ENCODE measurements around the gene SFSWAP.

The SFSWAP gene

GRCh38 chr12:131779027-131779426 is 68.1 kb downstream of the SFSWAP start:
- Histone ChIP-seq H3K27me3 (ENCODE audit: control insufficient read depth, insufficient read depth, low read length) (no peaks in the 10 kb centered on the region), H3K9ac (ENCODE audit: low read depth, low read length) (no peak overlapping the region), H3K27ac (ENCODE audit: low read depth, low read length) (no peak overlapping the region), H3K4me3 (ENCODE audit: low read depth, low read length) (no peak overlapping the region), H3K4me1 (ENCODE audit: control insufficient read depth, insufficient read depth, low read length) (peaks cover 20% of the 10 kb centered on the region), H3K9me3 (ENCODE audit: control insufficient read depth, insufficient read depth, low read length) (no peaks in the 10 kb centered on the region), H3K36me3 (ENCODE audit: control insufficient read depth, insufficient read depth, low read length) (peaks cover 43% of the 10 kb centered on the region)

- no peaks in the 10 kb centered on the region for H3K9me3 ChIP-seq (ENCODE audit: control insufficient read depth, insufficient read depth, low read length)
- H3K27ac ChIP-seq (ENCODE audit: low read depth, low read length) = no peak overlapping the region
- H3K4me3 ChIP-seq (ENCODE audit: low read depth, low read length) = no peak overlapping the region
- H3K4me1 ChIP-seq (ENCODE audit: control insufficient read depth, insufficient read depth, low read length) = peaks cover 24% of the 10 kb centered on the region
- H3K27me3 ChIP-seq (ENCODE audit: control insufficient read depth, insufficient read depth, low read length) = no peaks in the 10 kb centered on the region
- no peak overlapping the region for H3K9ac ChIP-seq (ENCODE audit: low read depth, low read length)
- peaks cover 57% of the 10 kb centered on the region for H3K36me3 ChIP-seq (ENCODE audit: control insufficient read depth, insufficient read depth, low read length)
Measured at GRCh38 chr12:131782061-131782460, 71.2 kb downstream of the SFSWAP start.

DNA sequence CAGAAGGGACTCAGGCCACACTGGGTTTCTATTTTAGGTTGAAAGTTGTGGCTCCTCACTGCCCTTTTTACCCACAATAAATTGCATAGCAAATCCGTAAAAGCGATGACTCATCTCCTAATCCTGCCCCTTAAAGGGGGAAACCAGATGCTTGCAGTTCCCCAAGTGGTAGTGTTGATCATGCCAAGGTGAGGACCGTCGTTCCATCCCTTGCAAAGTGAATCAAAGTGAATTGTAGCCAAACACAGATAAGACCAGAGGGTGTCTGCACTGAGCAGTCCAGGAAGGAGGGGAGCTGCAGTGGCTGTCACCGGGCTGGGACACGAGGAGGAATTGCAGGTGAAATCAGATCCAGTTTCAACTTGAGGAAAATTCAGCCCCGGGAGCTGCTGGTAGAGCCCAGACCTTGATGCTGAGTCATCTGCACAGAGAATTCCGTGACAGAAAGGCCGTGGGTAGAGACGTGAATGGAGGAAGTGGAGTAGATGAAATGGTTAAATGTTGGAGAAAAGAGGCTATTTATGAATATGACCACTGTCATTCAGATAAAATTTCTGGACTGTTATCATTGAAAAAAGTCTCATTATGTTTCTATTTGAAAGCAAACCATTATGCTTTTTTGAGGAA is 73.1 kb downstream of the SFSWAP start:
- no peak overlapping the region for H3K4me3 ChIP-seq (ENCODE audit: low read depth, low read length)
- no peak overlapping the region for H3K9ac ChIP-seq (ENCODE audit: low read depth, low read length)
- H3K27me3 ChIP-seq (ENCODE audit: control insufficient read depth, insufficient read depth, low read length) = no peaks in the 10 kb centered on the region
- H3K9me3 ChIP-seq (ENCODE audit: control insufficient read depth, insufficient read depth, low read length) = no peaks in the 10 kb centered on the region
- H3K27ac ChIP-seq (ENCODE audit: low read depth, low read length) = peak overlapping the region; percentile 76
- H3K36me3 ChIP-seq (ENCODE audit: control insufficient read depth, insufficient read depth, low read length) = peaks cover 62% of the 10 kb centered on the region
- H3K4me1 ChIP-seq (ENCODE audit: control insufficient read depth, insufficient read depth, low read length) = peaks cover 24% of the 10 kb centered on the region

DNA sequence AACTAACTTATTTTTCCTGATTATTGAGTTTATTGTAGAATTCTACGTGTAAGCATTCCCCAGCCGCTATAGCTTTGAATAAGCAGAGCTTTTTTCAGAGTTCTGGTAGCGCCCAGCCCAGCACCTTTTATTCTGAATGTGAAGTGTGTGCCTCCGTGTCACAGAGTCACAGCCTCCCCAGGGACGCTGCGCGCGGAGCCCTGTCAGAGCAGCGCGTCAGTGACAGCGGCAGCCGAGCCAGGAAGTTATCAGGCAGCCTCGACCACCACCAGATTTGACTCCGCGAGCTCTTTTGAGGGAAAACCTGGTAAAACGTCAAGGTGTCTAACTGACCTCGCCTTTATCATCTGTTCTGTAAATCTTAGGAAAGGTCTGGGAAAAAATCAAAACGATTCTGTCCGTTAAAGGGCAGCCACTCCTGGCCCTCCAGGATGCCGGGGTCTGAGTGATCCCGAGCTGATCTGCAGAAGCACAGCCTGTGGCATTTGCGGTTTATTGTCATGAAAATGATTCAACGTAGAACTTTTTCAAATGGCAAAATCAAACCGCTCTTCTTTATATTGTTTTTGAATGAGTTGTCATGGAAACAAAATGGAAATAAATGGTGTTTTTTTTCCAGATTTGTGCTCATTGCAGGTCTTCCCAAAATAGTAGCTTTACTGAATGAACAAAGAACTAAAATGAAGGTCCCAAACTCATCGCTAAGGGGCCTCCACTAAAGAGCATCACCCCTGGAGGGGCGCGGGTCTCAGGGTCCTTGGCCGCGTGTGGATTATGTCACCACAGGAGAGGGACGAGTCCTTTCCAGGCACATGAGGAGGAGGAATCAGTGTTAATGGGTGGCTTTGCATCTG is 74.2 kb downstream of the SFSWAP start:
- Histone ChIP-seq H3K27me3 (ENCODE audit: control insufficient read depth, insufficient read depth, low read length) (no peaks in the 10 kb centered on the region), H3K9me3 (ENCODE audit: control insufficient read depth, insufficient read depth, low read length) (no peaks in the 10 kb centered on the region), H3K9ac (ENCODE audit: low read depth, low read length) (no peak overlapping the region), H3K4me3 (ENCODE audit: low read depth, low read length) (no peak overlapping the region), H3K27ac (ENCODE audit: low read depth, low read length) (peak overlapping the region; percentile 76), H3K4me1 (ENCODE audit: control insufficient read depth, insufficient read depth, low read length) (peaks cover 24% of the 10 kb centered on the region), H3K36me3 (ENCODE audit: control insufficient read depth, insufficient read depth, low read length) (peaks cover 59% of the 10 kb centered on the region)

- no peak overlapping the region for H3K9ac ChIP-seq (ENCODE audit: low read depth, low read length)
- peak overlapping the region; percentile 76 for H3K27ac ChIP-seq (ENCODE audit: low read depth, low read length)
- H3K4me1 ChIP-seq (ENCODE audit: control insufficient read depth, insufficient read depth, low read length) = peaks cover 24% of the 10 kb centered on the region
- H3K36me3 ChIP-seq (ENCODE audit: control insufficient read depth, insufficient read depth, low read length) = peaks cover 58% of the 10 kb centered on the region
- no peak overlapping the region for H3K4me3 ChIP-seq (ENCODE audit: low read depth, low read length)
- H3K27me3 ChIP-seq (ENCODE audit: control insufficient read depth, insufficient read depth, low read length) = no peaks in the 10 kb centered on the region
- H3K9me3 ChIP-seq (ENCODE audit: control insufficient read depth, insufficient read depth, low read length) = no peaks in the 10 kb centered on the region
Measured at GRCh38 chr12:131785763-131786330, 75.0 kb downstream of the SFSWAP start.

GRCh38 chr12:131786331-131786730 is 75.4 kb downstream of the SFSWAP start:
- no peak overlapping the region for H3K27ac ChIP-seq (ENCODE audit: low read depth, low read length)
- H3K9ac ChIP-seq (ENCODE audit: low read depth, low read length) = no peak overlapping the region
- no peak overlapping the region for H3K4me3 ChIP-seq (ENCODE audit: low read depth, low read length)
- H3K4me1 ChIP-seq (ENCODE audit: control insufficient read depth, insufficient read depth, low read length) = peaks cover 24% of the 10 kb centered on the region
- no peaks in the 10 kb centered on the region for H3K27me3 ChIP-seq (ENCODE audit: control insufficient read depth, insufficient read depth, low read length)
- peaks cover 57% of the 10 kb centered on the region for H3K36me3 ChIP-seq (ENCODE audit: control insufficient read depth, insufficient read depth, low read length)
- H3K9me3 ChIP-seq (ENCODE audit: control insufficient read depth, insufficient read depth, low read length) = no peaks in the 10 kb centered on the region

- Histone ChIP-seq H3K4me1 (ENCODE audit: control insufficient read depth, insufficient read depth, low read length) (peaks cover 24% of the 10 kb centered on the region), H3K27me3 (ENCODE audit: control insufficient read depth, insufficient read depth, low read length) (no peaks in the 10 kb centered on the region), H3K36me3 (ENCODE audit: control insufficient read depth, insufficient read depth, low read length) (peaks cover 56% of the 10 kb centered on the region), H3K9me3 (ENCODE audit: control insufficient read depth, insufficient read depth, low read length) (no peaks in the 10 kb centered on the region), H3K4me3 (ENCODE audit: low read depth, low read length) (no peak overlapping the region), H3K9ac (ENCODE audit: low read depth, low read length) (no peak overlapping the region), H3K27ac (ENCODE audit: low read depth, low read length) (no peak overlapping the region)
Measured at GRCh38 chr12:131787143-131787660, 76.3 kb downstream of the SFSWAP start.

DNA sequence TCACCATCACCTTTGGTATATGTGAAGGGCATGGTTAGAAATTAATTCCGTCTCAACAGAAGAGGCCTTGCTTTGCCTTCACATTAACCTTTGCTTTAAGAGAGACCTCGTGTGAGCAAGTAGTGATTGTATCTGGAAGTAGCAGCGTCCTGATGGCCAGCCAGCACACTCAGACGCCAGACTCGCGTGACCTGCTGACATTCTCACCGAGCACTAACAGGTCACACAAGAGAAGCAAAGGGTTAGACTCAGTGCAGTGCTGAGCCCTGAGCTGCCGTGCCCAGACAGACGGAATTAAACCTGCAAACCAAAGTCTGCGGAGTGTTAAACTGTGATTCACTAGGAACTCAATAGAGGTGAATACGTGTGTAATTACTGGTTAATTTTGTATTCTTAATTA is 77.2 kb downstream of the SFSWAP start:
- Histone ChIP-seq H3K4me1 (ENCODE audit: control insufficient read depth, insufficient read depth, low read length) (peaks cover 24% of the 10 kb centered on the region), H3K27me3 (ENCODE audit: control insufficient read depth, insufficient read depth, low read length) (no peaks in the 10 kb centered on the region), H3K36me3 (ENCODE audit: control insufficient read depth, insufficient read depth, low read length) (peaks cover 59% of the 10 kb centered on the region), H3K4me3 (ENCODE audit: low read depth, low read length) (no peak overlapping the region), H3K27ac (ENCODE audit: low read depth, low read length) (no peak overlapping the region), H3K9me3 (ENCODE audit: control insufficient read depth, insufficient read depth, low read length) (no peaks in the 10 kb centered on the region), H3K9ac (ENCODE audit: low read depth, low read length) (no peak overlapping the region)

- H3K4me3 ChIP-seq (ENCODE audit: low read depth, low read length) = no peak overlapping the region
- H3K36me3 ChIP-seq (ENCODE audit: control insufficient read depth, insufficient read depth, low read length) = peaks cover 59% of the 10 kb centered on the region
- no peak overlapping the region for H3K27ac ChIP-seq (ENCODE audit: low read depth, low read length)
- no peaks in the 10 kb centered on the region for H3K27me3 ChIP-seq (ENCODE audit: control insufficient read depth, insufficient read depth, low read length)
- peaks cover 14% of the 10 kb centered on the region for H3K4me1 ChIP-seq (ENCODE audit: control insufficient read depth, insufficient read depth, low read length)
- H3K9me3 ChIP-seq (ENCODE audit: control insufficient read depth, insufficient read depth, low read length) = no peaks in the 10 kb centered on the region
- H3K9ac ChIP-seq (ENCODE audit: low read depth, low read length) = no peak overlapping the region
Measured at GRCh38 chr12:131789638-131790037, 78.7 kb downstream of the SFSWAP start.

DNA sequence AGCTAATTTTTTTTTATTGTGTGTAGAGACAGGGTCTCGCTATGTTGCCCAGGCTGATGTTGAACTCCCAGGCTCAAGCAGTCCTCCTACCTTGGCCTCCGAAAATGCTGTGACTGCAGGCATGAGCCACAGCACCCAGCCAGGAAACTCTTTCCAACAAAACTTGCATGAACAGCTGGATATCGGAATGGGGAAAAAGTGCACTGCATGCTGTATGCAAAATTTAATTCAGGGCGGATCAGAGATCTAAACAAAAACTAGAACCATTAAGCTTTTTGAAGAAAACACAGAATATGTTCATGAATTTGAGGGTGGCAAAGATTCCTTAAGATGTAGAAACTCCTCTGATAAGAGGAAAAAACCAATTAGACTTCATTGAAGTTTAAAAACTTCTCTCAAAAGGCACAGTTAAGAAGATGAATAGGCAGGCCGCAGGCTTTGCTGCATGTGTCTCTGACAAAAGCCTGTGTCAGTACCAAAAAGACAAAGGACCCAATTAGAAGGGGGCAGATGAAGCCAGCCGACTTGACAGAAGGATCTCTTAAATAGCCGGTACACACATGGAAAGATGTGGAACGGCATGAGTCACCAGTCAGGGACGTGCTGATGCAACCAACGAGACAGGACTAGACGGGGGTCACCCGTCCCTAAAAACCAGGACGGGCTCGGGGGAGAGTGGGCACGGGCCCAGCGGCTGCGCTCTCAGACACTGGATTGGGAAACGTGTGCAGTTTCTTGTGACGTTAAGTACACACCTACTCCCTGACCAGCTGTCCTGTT is 82.5 kb downstream of the SFSWAP start:
- Histone ChIP-seq H3K4me1 (ENCODE audit: control insufficient read depth, insufficient read depth, low read length) (peaks cover 13% of the 10 kb centered on the region), H3K27ac (ENCODE audit: low read depth, low read length) (no peak overlapping the region), H3K4me3 (ENCODE audit: low read depth, low read length) (no peak overlapping the region), H3K27me3 (ENCODE audit: control insufficient read depth, insufficient read depth, low read length) (no peaks in the 10 kb centered on the region), H3K36me3 (ENCODE audit: control insufficient read depth, insufficient read depth, low read length) (peaks cover 40% of the 10 kb centered on the region), H3K9ac (ENCODE audit: low read depth, low read length) (no peak overlapping the region), H3K9me3 (ENCODE audit: control insufficient read depth, insufficient read depth, low read length) (no peaks in the 10 kb centered on the region)

All from HUES48 (cell line).